K562 (cell line): ENCODE results near the gene TRIM62. TPM values are rescaled to one million over a fixed set of nuclear protein-coding genes. Genes with fewer than 3 reads are reported as not detected.

Source experiments
- ATAC-seq: fragments of 200-7000 bp; cut with Tn5 transposase; 3 replicates; pipeline ENCODE4 v1.9.1; 2020; ENCODE audit warnings: moderate library complexity
- BruUV-seq: library from RNA; stranded (reverse); fragments of 400-500 nt; replicated peaks from 2 replicates; lab custom pipeline; 2021; lab: Mats Ljungman, UMichigan
- CTCF ChIA-PET: fragments of 300-600 bp; formaldehyde crosslinking; extraction: SDS; loops from one replicate; lab custom pipeline; 2021; ENCODE audit warnings: low intra/inter-chr PET ratio; lab: Yijun Ruan, JAX
- POLR2A ChIA-PET: fragments of 300-600, 350-650 bp; sonication (Branson Sonifier 250); formaldehyde crosslinking; extraction: SDS; loops from one replicate; lab custom pipeline; 2021; ENCODE audit warnings: antibody characterized with exemption, inconsistent platforms; lab: Yijun Ruan, JAX
- DNase-seq, 4 experiments: peaks; one replicate each; pipeline versions ENCODE4 v3.0.0 to v3.0.0-alpha.2; 2011 to 2018; ENCODE audit warnings: low spot score in 3 of 4, mixed read lengths in 3 of 4; ENCODE audit errors: extremely low read depth in 1 of 4
- FAIRE-seq: peaks from 2 replicates; lab custom pipeline; 2011; peaks lifted over from hg19 to GRCh38; lab: Jason Lieb, UNC
- H2AFZ ChIP-seq: 2 replicates; pipeline ENCODE4 v1.6.0; 2011; ENCODE audit warnings: low read depth, low read length, control low read depth, inconsistent platforms
- H3K27ac ChIP-seq: fragments of 200-600 bp; 3 replicates; pipeline ENCODE4 v1.8.0; 2011; ENCODE audit warnings: low read depth, mild to moderate bottlenecking, control low read depth, inconsistent platforms, low read length, moderate library complexity, mixed read lengths; ENCODE audit errors: extremely low read depth
- H3K27me3 ChIP-seq, 2 experiments: fragments of 300-600 bp in 1 of 2; 2 replicates in 1 of 2; 3 replicates in 1 of 2; pipeline versions ENCODE4 v1.6.0 to v1.8.0; 2011; ENCODE audit warnings: inconsistent platforms in 2 of 2, low read length in 2 of 2, mild to moderate bottlenecking in 1 of 2, mixed read lengths in 1 of 2, moderate library complexity in 1 of 2; ENCODE audit not compliant: control insufficient read depth in 2 of 2, insufficient read depth in 2 of 2
- H3K36me3 ChIP-seq: fragments of 300-600 bp; 3 replicates; pipeline ENCODE4 v1.8.0; 2011; ENCODE audit warnings: mild to moderate bottlenecking, low read length, inconsistent platforms; ENCODE audit not compliant: control insufficient read depth, insufficient read depth
- H3K4me1 ChIP-seq, 2 experiments: fragments of 200-600 bp in 1 of 2; replicated peaks in 1 of 2; 2 replicates in 1 of 2; 3 replicates in 1 of 2; pipeline versions ENCODE4 v1.5.1 to v1.8.0; 2011; ENCODE audit warnings: inconsistent platforms in 2 of 2, low read length in 2 of 2, mild to moderate bottlenecking in 1 of 2, mixed read lengths in 1 of 2, moderate library complexity in 1 of 2; ENCODE audit not compliant: control insufficient read depth in 2 of 2, insufficient read depth in 2 of 2
- H3K4me2 ChIP-seq: 2 replicates; pipeline ENCODE4 v1.6.1; 2011; ENCODE audit warnings: low read length, control low read depth, inconsistent platforms, mixed read lengths; ENCODE audit not compliant: insufficient read depth
- H3K4me3 ChIP-seq: fragments of 200-600 bp; sonication (generic), shearing (Covaris generic); 2 replicates; pipeline ENCODE4 v1.5.1; 2016; ENCODE audit warnings: control low read depth, inconsistent platforms
- H3K79me2 ChIP-seq: fragments of 200-600 bp; 3 replicates; pipeline ENCODE4 v1.8.0; 2011; ENCODE audit warnings: low read length, inconsistent platforms; ENCODE audit not compliant: control insufficient read depth, insufficient read depth
- H3K9ac ChIP-seq, 2 experiments: 2 replicates each; pipeline versions ENCODE4 v1.6.0 to v1.6.1; 2011; ENCODE audit warnings: low read depth in 2 of 2, low read length in 2 of 2, control low read depth in 1 of 2, inconsistent platforms in 1 of 2, mild to moderate bottlenecking in 1 of 2, mixed read lengths in 1 of 2; ENCODE audit not compliant: insufficient read depth in 1 of 2
- H3K9me1 ChIP-seq: one replicate; pipeline ENCODE4 v1.6.0; 2011; ENCODE audit warnings: inconsistent platforms, mild to moderate bottlenecking, low read length, moderate library complexity; ENCODE audit not compliant: control insufficient read depth, insufficient read depth
- H3K9me3 ChIP-seq: replicated peaks from 2 replicates; pipeline ENCODE4 v1.5.1; 2011; ENCODE audit warnings: low read depth, low read length, inconsistent platforms; ENCODE audit not compliant: control insufficient read depth, insufficient read depth
- H4K20me1 ChIP-seq: replicated peaks from 2 replicates; pipeline ENCODE4 v1.6.1; 2011; ENCODE audit warnings: low read length, inconsistent platforms, mixed read lengths; ENCODE audit not compliant: control insufficient read depth, insufficient read depth
- C11orf30 ChIP-seq: fragments of 450-650 bp; IDR thresholded peaks from 2 replicates; pipeline ENCODE4 v1.6.1; 2016; ENCODE audit warnings: low read depth, mild to moderate bottlenecking
- HDAC2 ChIP-seq: fragments of 450-650 bp; IDR thresholded peaks from 2 replicates; pipeline ENCODE4 v1.6.1; 2016; ENCODE audit warnings: mild to moderate bottlenecking
- KLF13 ChIP-seq: fragments of 450-650 bp; IDR thresholded peaks from 2 replicates; pipeline ENCODE4 v1.6.1; 2016; ENCODE audit warnings: missing genetic modification characterization, low read depth, mild to moderate bottlenecking, missing compliant biosample characterization, moderate library complexity, borderline replicate concordance
- MAFF ChIP-seq: IDR thresholded peaks from 2 replicates; pipeline ENCODE4 v1.6.1; 2012; ENCODE audit warnings: low read length, improper control_type of control experiment
- MAFG ChIP-seq: fragments of 450-650 bp; conservative IDR thresholded peaks from 2 replicates; pipeline ENCODE4 v1.6.1; 2016; ENCODE audit warnings: missing genetic modification characterization, missing compliant biosample characterization
- SIN3A ChIP-seq, 2 experiments: fragments of 150-350 bp in 1 of 2; IDR thresholded peaks; 2 replicates each; pipeline ENCODE4 v1.6.1; 2011 to 2016; ENCODE audit warnings: borderline replicate concordance in 2 of 2, low read depth in 2 of 2, low read length in 2 of 2, mild to moderate bottlenecking in 2 of 2, moderate library complexity in 2 of 2; ENCODE audit not compliant: control insufficient read depth in 1 of 2
- YY1 ChIP-seq, 3 experiments: IDR thresholded peaks; 2 replicates each; pipeline ENCODE4 v1.6.1; 2011; ENCODE audit warnings: low read length in 2 of 3, mild to moderate bottlenecking in 2 of 3, moderate library complexity in 2 of 3, borderline replicate concordance in 1 of 3, control low read depth in 1 of 3, low read depth in 1 of 3; ENCODE audit not compliant: insufficient read depth in 3 of 3, insufficient replicate concordance in 2 of 3, control insufficient read depth in 1 of 3, insufficient read length in 1 of 3; ENCODE audit errors: extremely low read depth in 1 of 3
- ZBTB11 ChIP-seq, 3 experiments: fragments of 200-800 bp in 1 of 3; fragments of 250-450 bp in 1 of 3; fragments of 450-650 bp in 1 of 3; sonication (Bioruptor Pico) in 1 of 3; sonication (Bioruptor generic) in 1 of 3; formaldehyde crosslinking in 1 of 3; IDR thresholded peaks; 2 replicates each; pipeline versions ENCODE4 v1.6.1 to v1.8.0; 2016 to 2022; ENCODE audit warnings: mild to moderate bottlenecking in 2 of 3, missing genetic modification characterization in 2 of 3, missing compliant biosample characterization in 1 of 3, moderate library complexity in 1 of 3
- ZBTB26 ChIP-seq: fragments of 450-650 bp; formaldehyde crosslinking; IDR thresholded peaks from 2 replicates; pipeline ENCODE4 v1.4.0; 2022; ENCODE audit warnings: missing genetic modification characterization
- ZNF3 ChIP-seq: fragments of 250-450 bp; sonication (Bioruptor Pico); IDR thresholded peaks from 2 replicates; pipeline ENCODE4 v1.5.0; 2021; ENCODE audit warnings: mild to moderate bottlenecking, moderate library complexity
- ZNF316 ChIP-seq: fragments of 450-650 bp; IDR thresholded peaks from 2 replicates; pipeline ENCODE4 v1.6.1; 2016
- ZNF395 ChIP-seq: fragments of 200-800 bp; sonication (Bioruptor generic); IDR thresholded peaks from 2 replicates; pipeline ENCODE4 v1.6.1; 2017; ENCODE audit warnings: missing genetic modification characterization, missing compliant biosample characterization
- WGBS: fragments of 100-300 bp; shearing (Covaris generic); methylation state at CpG from one replicate; pipeline ENCODE4 v1.1.6; 2016; ENCODE audit warnings: low coverage, mixed read lengths; ENCODE audit not compliant: insufficient coverage; ENCODE audit errors: missing lambda C conversion rate; 5-methylcytosine and 5-hydroxymethylcytosine counted together
- in situ Hi-C: fragments of 300-500 bp; cut with MboI; formaldehyde crosslinking; loops from 4 replicates; pipeline ENCODE4 v1.15.0; 2018; ENCODE audit warnings: inconsistent platforms, mixed read lengths
- intact Hi-C: fragments of 100-400 bp; cut with micrococcal nuclease; formaldehyde crosslinking; loops from 2 replicates; pipeline ENCODE4 v1.14.2; 2022
- polyA plus RNA-seq, 8 experiments: library from polyadenylated mRNA; depleted of rRNA in 4 of 8; stranded (reverse) in 5 of 8; unstranded in 3 of 8; fragments of >200 nt; fragmentation: Nextera tagmentation in 2 of 8; fragmentation: Illumina TruSeq in 1 of 8; extraction: Ambion mirVana in 2 of 8; extraction: Trizol in 1 of 8; gene quantifications; 2 replicates each; pipeline versions ENCODE4 v1.2.1 to v1.2.3, GENCODE V29; 2011 to 2014; ENCODE audit warnings: inconsistent platforms in 1 of 8, missing spikeins in 1 of 8
- total RNA-seq, 7 experiments: library from RNA; depleted of rRNA in 6 of 7; stranded (reverse); fragments of >200 nt in 6 of 7; fragmentation: Illumina TruSeq in 2 of 7; extraction: Trizol in 2 of 7; gene quantifications; 2 replicates each; pipeline versions ENCODE4 v1.2.1 to v1.2.3, GENCODE V29; 2011 to 2021; ENCODE audit warnings: low replicate concordance in 1 of 7

TRIM62 gene
- total and polyA plus RNA-seq, 9 of the 15 experiments (the other 6 are each of a cell fraction or from before 2014, with no cell fraction given): 0.18 to 2.3 (median 0.52) TPM

GRCh38 chr1:33180226-33180910, 1.5 kb downstream of the TRIM62 start:
- in situ Hi-C loops (no loop called here), intact Hi-C loops (no loop called here)
- Histone ChIP-seq H3K36me3 (no peaks in the 10 kb centered on the region), H3K4me2 (peak overlapping the region; percentile 73), H3K4me1 (peaks cover 19 to 24% of the 10 kb centered on the region in 2 experiments), H3K27ac (no peak overlapping the region), H3K27me3 (peaks cover 5 to 21% of the 10 kb centered on the region in 2 experiments; a peak in 4 of 5 replicates), H3K9me1 (peaks cover 5% of the 10 kb centered on the region), H3K4me3 (no peak overlapping the region), H3K79me2 (no peaks in the 10 kb centered on the region), H2AFZ (peak overlapping the region; percentile 81), H4K20me1 (peaks cover 5% of the 10 kb centered on the region; the same call in 1 of the 2 replicates), H3K9ac (peak overlapping the region in 1 of 2 experiments; percentile 53; a peak in 2 of 4 replicates), H3K9me3 (no peaks in the 10 kb centered on the region)
- DNase-seq (peak in 3 of 4 experiments; percentile 94 to 99 (median 99)), ATAC-seq (no peak), FAIRE-seq (no peak)
- ChIA-PET CTCF (no interaction called here), POLR2A (interaction anchor here (1.0 to 1.4 kb wide), 6 partner anchors 11 to 53 kb away, joined by 3 to 7 read pairs (median 4); no protein-coding TSS in a partner anchor)
- TSS peak; percentile 60 for BruUV-seq
- 24% methylated on average over 20 of the region's 28 CpGs for WGBS
- TF ChIP-seq SIN3A (IDR thresholded peaks at IDR 0.05; ENCODE audit: borderline replicate concordance in 2 of 2, control insufficient read depth in 1 of 2, low read depth in 2 of 2, low read length in 2 of 2) (peak in 1 of 2 experiments; percentile 34; a peak in 1 of 4 replicates), YY1 (IDR thresholded peaks at IDR 0.05; ENCODE audit: borderline replicate concordance in 1 of 3, control insufficient read depth in 1 of 3, extremely low read depth in 1 of 3, insufficient read depth in 3 of 3, insufficient read length in 1 of 3, insufficient replicate concordance in 2 of 3, low read depth in 1 of 3, low read length in 2 of 3) (peak in 1 of 3 experiments; percentile 5), ZBTB26 (CRISPR knock-in tag) (0 out of 2 replicates have a peak, but pooled peaks have one; percentile 13), KLF13 (tag) (no peak), C11orf30 (peak; percentile 49; the same call in 1 of the 2 replicates), ZNF395 (0 out of 2 replicates have a peak, but pooled peaks have one; percentile 23), ZNF316 (peak; percentile 69), MAFG (tag) (0 out of 2 replicates have a peak, but pooled peaks have one; percentile 39), ZBTB11 (CRISPR knock-in tag; IDR thresholded peaks at IDR 0.05) (0 out of 6 replicates have a peak, but pooled peaks of 1 of the 3 experiments have one; percentile 36), ZNF3 (CRISPR knock-in tag) (no peak), MAFF (0 out of 2 replicates have a peak, but pooled peaks have one; percentile 3), HDAC2 (no peak)
